CD4-positive, alpha-beta T cell treated with Interferon alpha-2 for 1 hour (primary cell): ENCODE measurements around the gene GPN2.

Experiments used
- DNase-seq, 2 donors: peaks; one replicate each; pipeline ENCODE4 v3.0.0-alpha.2; 2020 to 2022

GPN2 gene

DNA sequence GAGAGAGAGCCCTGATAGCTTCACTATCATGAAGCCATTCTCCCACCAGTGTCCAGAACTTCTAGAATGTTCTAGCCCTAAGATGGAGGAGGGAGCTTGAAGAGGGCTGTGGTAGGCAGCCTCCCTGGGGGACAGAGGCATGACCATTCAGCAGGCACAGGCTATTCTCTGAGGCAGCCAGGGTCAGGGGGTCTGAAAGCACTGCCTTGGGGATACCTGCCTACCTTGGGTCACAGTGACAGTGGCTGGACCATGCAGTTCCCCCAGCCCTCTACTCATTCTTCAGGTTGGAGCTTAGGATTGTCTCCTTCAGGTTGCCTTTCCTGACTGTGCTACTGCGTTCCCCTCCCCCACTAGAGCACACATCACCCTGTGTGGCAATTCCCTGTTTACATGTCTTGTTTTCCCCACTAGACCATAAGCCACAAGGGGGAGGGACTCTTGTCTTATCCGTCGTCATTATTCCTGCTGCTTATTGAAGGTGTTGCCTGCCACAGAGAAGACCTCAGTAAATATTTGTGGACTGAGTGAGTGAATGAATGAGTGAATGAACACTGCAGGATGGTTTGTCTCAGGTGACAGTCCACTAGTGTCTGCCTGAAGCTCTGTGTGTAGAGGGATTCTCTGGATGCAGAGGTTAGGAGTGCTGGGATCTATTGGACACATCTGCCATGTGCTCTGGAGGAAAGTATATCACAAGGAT is 58.4 kb downstream of the GPN2 start:
- DNase-seq = peak; percentile 19 to 61

DNA sequence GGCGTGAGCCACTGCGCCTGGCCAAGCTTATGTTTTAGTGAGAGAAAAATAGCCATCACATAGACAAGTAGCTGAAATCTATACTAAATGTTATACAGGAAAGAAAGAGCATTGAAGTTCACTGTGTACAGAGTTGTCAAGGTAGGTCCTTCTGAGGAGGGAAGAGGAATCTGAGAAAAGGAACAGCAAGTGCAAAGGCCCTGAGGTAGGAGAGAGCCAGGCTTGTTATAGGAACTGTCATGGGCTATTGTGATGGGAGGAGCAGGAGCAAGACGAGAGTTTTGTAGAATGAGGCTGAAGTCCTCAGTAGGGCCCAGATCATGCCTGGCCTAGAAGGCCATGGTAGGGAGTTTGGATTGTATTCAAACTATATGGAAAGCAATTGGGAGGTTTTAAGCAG is 59.0 kb downstream of the GPN2 start:
- DNase-seq = no peak

DNA sequence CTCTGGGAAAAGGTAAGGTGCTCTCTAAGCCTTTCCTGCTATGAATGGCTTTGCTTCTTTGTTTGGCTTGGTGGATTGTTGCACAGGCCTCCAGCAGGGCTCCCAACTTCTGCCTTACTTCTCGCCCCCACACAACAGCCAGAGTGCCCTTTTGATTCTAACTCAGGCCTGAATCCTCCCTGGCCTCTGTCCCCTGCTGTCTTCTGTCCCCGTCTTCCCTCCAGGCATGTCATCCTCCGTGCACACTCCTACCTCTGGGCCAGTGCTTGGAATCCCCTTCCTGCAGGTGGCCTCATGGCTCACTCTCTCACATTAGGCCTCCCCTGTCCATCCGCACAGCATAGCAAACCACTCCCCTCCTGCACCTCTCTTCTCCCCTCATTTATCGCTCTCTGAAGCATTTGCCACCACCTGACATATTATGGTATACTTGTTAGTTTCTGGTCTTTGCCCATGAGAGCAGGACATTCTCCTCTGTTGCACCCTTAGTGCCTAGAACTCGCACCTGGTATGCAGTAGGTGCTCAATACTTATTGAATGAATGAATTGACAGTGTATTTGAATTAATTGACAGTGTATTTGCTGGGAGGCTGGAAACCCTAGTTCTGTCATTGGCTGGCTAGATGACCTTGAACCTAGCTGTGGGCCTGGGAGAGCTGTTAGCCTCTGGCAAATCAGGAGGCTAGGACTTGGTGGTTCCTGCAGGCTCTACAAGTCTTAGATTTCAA is 60.7 kb downstream of the GPN2 start:
- DNase-seq = no peak

DNA sequence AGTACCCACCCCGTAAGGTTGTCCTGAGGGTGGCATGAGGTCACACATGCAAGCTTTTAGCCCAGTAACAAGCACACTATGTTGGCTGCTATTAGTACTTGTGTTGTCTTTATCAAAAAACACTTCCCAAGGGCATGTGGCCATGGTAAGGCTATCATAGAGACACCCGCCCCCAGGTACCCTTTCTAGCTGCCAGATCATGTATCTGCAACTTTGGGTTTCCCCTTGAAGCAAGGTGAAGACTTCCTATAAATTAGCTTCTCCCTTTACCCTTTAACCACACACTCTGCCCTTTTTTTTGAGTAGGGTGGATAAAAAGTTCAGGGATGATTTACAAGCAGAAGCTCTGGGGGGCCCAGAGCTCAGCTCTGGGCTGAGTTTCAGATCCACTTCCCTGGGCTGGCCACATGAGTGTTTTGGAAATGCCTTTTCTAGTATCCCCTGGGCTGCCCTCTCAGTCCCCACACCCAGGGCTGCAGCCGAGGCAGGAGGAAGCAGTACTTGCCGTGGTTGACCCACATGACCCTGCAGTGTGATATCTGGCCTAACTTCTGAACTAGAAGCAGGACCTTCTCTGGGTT is 61.6 kb downstream of the GPN2 start:
- peak; percentile 36 to 73 for DNase-seq

DNA sequence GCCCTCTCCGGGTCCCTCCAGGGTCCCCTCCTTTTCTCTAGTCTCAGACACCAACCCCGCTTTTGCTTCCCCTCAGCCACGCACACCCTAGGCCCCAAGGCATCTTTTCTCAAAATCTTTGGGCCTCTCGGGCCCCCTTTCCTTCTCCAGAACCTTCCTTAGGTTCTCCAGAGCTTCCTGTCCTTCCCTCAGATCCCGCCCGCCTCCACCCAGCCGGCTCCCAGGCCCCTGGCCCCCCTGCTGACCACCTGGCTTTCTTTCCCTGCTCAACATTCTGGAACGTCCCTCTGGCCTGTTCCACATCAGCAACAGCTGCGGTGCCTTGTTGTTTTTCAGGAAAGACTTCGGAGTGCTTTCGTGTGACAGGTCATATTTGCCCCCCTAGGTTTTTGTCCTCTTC is 62.4 kb downstream of the GPN2 start:
- no peak for DNase-seq

DNA sequence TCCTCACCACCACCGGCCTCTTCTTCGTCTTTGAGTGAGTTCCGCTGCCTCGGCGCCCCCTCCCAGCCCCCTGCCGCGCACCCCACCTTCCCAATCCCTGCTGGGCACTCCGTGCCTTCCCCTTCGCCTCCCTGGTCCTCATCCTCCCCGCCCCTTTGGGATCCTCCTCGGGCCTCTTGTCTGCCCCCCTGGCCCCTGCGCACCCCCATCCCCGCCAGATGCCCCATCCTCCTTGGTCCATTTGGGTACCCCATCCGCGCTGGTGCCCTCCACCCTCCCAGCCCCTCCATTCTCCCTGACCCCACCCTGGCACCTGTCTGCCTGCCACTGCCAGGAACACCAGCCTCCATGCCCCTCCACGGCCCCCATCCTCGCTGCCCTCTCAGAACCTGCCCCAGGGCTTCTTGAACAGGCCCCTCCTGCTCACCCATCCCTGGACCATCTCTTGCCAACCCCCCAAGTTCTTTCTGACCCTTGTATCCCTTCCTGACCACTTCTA is 62.9 kb downstream of the GPN2 start:
- DNase-seq = no peak

DNA sequence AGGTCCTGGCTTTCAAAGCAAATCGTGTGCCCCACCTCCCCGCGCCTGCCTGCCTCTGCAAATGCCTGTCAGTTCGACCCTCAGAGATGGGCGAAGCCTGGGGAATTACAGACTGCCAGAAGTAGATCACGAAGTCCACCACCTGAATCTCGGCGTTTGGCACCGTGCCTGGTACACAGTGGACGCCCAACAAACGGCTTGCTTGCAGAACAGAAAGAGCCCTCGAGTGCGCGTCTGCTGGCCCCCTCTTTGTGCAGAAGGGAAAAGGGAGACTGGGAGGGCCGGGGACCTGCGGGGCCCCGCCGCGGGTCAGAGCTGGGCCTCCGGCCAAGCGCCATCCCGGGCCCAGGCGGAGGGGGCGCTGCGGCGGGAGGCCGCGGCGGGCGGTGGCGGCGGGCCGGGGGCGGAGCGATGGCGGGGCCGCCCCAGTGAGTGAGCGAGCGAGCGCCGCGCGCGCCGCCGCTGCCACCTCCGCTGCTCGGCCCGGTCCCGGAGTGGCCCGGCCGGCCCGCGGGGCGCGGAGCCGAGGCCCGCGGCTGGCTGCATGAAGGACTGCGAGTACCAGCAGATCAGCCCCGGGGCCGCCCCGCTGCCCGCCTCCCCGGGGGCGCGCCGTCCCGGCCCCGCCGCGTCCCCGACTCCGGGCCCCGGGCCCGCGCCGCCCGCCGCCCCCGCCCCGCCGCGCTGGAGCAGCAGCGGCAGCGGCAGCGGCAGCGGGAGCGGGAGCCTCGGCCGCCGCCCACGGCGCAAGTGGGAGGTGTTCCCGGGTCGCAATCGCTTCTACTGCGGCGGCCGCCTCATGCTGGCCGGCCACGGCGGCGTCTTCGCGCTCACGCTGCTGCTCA is 63.6 kb downstream of the GPN2 start, which contains the start of gene ZDHHC18:
ZDHHC18 (plus strand) TSS at position 428 of the 845 bp plus-strand sequence; CDS start at position 545, 117 bp downstream.
- DNase-seq = peak; percentile 63 to 81
